GM18870 (cell line): ENCODE measurements around the gene PAK4.

ENCODE experiments used
- ATAC-seq: cut with Tn5 transposase; IDR thresholded peaks from one replicate; pipeline ENCODE4 v1.9.1; 2021; ENCODE audit warnings: moderate library complexity; ENCODE audit not compliant: unreplicated experiment

PAK4 gene

DNA sequence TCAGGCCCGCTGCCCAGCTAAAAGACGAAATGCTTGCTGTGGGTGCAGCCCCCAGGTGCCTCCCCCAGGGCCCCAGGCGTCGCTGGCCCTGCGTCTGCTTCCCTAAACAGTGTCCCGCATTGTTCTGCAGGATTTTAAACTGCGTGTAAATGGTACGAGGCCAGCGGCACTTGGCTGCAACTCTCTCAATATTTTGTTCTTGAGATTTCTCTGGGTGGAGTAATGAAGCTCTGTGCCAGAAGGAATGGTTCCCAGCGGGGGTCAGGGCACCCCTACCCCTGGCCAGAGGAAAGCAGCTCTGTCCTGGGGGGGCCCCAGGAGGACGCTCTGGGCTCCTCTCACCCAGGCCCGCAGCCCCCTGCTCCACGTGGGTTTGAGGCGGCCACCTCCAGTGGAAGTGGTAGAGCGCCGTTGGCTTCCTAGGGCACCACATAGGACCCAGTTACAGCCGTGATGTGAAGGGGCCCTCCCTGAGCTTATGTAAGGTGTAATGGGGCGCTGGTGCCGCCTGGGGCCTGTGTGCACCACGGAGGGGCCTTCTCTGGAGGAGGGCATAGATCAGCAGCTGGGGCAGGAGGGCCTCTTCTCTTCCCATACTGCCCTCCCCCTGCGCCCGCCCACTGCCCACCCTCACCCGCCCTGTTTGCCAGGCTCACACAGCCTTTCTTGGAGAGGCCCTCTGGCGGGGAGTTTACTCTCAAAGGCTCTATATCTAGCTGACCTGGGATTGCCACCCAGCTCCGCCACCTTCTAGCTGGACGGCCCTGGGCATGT lies 19.8 kb downstream of the PAK4 start:
- no peak for ATAC-seq

DNA sequence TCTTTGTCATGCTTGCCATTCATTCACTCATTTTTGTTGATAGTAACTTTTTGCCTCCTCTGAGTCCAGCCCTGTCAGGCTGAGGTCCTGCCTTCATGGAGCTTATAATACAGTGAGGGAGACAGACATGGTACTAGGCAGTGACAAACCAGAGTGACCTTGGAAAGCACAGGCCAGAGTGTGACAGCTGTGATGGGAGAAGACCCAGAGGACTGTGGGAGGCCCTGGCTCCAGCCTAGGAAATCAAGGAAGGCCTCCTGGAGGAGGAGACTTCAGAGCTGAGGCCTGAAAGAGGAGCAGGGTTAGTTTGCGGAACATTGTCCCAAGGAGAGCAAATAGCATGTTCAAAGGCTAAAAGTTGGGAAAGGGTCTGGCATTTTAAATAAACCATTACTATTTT lies 20.5 kb downstream of the PAK4 start:
- ATAC-seq: no peak

DNA sequence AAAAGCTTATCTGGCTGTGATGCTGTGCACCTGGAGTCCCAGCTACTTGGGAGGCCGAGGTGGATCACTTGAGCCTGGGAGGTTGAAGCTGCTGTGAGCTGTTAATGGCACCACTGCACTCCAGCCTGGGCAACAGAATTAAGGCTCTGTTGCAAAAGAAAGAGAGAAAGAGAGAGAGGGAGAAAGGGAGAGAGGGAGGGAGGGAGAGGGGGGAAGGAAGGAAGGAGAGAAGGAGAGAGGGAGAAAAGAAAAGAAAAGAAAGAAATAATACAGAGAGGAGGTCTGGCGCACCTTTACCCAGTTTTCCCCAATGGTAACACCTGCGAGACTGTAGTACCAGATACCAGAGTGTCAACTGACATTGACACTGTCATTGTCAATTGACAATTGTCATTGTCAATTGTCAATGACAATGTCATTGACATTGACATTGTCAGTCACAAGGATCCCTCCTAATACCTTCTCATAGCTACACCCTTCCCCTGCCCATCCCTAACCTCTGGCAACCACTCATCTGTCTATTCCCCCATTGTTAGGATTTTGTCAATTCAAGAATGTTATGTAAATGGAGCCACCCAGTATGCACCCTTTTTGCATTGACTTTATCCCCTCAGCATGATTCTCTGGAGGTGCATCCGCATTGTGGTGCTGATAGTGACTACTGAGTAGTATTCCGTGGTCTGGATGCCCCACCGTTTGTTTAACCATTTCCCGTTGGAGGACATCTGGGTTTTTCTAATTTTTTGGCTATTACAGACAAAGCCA lies 21.3 kb downstream of the PAK4 start:
- no peak for ATAC-seq

DNA sequence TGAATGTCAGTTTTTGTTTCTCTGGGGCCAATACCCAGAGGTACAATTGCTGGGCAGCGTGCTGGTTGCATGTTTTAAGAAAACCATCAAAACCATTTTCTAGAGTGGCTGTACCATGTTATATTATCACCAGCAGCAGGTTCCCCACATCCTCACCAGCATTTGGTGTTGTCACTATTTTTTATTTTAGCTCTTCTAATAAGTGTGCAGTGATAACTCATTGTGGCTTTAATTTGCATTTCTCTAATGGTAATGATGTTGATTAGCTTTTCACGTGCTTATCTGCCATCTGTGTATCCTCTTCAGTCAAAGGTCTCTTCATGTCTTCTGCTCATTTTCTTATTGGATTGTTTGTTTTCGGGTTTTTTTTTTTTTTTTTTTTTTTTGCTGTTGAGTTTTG lies 21.9 kb downstream of the PAK4 start:
- no peak for ATAC-seq

DNA sequence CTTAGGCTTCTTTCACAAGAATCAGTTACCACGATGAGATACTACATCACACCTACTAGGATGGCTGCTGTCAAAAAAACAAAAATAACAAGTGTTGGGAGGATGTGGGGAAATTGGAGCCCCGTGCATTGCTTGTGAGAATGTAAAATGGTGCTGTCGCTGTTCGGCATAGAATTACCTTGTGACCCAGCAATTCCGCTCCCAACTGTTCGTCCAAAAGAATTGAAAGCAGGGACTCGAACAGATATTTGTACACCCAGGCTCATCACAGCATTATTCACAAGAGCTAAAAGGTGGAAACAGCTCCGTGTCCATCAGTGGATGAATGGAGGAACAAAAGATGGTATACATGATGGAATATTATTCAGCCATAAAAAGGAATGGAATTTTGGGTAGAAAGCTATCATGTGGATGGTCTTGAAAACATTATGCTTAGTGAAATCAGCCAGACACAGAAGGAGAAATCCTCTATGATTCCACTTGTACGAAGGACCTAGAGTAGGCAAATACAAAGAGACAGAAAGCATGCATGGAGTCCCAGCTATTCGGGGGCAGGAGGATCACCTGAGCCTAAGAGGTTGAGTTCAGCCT lies 23.4 kb downstream of the PAK4 start:
- ATAC-seq: no peak

DNA sequence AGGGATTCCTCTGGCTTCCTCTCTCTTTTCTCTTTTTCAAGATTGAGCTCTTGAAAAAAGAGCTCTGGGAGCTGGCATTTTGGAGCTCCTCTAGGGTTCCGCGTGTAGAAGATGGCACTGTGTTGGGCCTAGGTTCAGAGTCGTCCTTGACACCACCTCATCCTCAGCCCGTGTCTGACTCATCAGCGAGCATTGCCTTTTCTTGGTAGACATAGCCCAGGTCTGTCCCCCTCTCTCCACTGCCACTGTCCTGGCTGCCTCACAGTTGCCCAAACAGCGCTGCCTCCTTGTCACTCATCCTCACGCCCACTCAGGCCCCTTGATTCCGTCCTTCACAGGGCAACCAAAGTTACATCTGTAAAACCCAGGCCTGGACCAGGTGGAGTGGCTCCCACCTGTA lies 24.6 kb downstream of the PAK4 start:
- no peak for ATAC-seq

DNA sequence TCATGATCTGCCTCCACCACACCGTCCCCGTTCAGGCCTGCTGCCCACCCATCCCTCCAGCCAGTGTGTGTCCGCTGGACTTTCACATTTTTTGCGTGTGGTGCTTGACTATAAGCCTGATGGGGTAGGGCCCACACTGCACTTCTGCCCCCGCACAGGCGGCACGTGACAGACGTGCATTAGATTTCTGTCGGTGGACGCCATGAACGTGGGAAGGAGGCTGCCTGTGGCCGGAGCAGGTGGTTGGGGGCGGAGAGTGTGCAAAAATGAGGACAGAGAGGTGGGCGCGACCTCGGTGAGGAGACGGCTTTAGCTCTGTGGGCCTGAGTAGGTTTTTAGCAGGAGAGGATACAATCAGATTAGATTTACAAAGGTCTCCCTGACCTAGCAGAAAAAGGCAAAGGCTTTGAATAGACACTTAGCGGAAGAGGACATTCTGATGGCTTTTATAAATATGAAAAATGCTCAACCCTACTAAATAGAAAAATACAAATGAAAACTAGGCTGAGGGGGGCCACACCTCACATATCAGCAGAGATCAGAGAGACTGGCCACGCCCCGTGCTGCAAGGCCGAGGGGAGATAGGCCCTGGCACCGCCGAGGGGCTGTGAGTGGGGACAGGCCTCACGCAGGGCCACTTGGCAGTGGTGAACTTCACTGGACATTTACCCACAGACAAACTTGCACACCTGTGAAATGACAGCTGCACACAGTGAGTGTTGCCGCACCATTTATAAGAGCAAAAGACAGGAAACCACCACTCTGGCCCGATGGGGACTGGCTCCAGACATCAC lies 25.4 kb downstream of the PAK4 start:
- no peak for ATAC-seq

DNA sequence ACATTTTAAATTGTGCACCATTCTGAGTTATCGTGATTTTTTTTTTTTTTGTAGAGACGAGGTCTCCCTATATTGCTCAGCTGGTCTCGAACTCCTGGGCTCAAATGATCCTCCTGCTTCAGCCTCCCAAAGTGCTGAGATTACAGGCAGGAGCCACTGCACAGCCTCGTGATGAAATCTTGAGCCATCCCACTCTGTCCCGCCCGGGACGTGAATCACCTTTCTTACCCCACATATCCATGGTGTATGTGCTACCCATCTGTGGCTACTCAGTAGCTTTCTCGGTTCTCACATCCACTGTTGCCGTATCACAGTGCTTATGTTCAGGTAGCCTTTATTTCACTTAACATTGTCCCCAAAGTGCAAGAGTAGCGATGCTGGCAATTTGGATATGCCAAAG lies 26.5 kb downstream of the PAK4 start:
- ATAC-seq: no peak

DNA sequence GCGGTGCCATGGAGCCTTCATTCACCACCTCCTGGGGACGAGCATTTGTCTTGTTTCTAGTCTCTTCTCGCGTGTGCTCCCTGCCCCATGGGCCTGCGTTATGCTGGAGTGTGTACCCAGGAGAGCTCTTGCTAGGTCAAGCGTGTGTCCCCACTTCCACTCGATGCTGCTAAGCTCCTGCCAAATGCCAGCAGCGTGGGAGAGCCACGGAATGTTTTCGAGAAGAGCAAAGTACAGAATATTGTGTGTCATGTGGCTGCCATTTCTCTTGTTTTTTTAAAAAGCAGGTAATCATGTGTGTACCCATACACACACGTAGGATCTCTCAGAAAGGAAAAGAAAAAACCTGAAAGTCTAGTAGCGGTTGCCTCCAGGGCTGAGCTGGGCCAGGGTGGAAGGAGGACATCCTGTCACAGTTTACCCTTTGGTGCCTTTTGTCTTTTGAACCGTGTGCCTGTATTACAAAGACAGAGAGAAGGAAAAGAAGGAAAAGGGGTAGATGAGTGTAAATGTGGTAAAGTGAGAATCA lies 28.6 kb downstream of the PAK4 start:
- no peak for ATAC-seq

DNA sequence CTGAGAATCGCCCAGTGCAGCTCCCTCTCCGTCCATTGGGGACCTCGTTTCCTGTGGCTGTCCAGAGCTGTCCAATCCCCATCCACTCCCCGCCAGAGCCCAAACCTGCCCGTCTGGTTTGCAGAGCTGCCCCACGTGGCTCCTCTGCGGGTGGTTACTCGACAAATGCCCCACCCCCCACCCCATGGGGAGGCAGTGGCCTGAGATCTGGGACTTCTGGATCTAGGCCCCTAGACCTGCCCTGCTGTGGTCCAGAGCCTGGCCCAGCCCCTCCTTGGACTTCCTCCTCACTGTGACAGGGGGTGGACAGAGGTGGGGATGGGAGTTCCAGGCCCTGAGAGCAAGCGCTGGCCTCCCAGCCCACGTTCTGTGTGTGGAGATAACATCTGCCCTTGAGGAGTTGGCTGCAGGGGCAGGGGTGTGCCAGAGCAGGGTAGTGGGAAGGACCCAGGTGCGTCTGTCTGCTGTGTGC lies 29.1 kb downstream of the PAK4 start:
- no peak for ATAC-seq

DNA sequence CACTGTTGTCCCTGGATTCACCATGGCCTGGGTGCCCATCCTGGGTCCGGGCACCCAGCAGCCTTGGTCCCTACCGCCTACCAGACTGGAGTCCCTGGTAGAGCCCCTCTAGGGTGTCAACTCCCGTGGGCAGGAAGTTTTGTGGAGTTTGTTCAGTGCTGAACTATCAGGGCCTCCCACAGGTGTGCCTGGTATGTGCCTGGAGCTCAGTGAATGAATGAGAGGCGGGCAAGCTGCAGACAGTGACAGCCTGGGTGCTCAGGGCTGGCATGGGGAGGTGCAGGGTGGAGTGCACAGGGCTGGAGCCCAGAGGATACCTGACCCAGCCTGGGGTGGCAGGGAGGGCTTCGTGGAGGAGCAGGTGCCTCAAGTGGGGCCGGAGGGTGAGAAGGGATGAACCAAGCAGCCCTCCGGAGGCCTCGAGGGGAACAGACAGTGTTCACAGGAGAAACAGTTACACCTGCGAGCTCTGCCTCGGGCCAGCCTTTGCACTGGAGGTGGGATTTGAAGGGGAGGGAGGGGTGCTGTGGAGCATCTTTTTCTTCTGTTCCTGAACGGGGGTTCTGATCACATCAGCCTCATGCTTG lies 29.6 kb downstream of the PAK4 start:
- ATAC-seq: no peak

DNA sequence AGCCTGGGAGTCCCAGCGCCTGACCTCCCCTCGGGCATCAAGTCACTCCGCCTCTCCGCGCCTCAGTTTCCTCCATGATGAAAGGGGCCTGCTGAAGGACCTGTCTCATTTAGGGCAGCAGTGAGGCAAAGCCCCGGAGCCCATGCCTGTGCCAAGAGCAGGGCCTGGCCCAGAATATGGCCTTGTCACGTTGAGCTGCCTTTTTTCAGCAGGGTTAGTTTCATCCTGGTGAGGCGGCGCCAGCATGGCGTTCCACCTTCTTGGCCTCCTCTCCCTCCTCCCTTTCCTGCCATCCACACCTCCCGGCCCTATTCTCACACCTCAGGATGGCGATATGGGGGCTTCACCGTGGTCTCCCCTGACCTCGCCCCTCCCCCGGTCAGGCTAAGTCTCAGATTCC lies 30.2 kb downstream of the PAK4 start:
- ATAC-seq: no peak

DNA sequence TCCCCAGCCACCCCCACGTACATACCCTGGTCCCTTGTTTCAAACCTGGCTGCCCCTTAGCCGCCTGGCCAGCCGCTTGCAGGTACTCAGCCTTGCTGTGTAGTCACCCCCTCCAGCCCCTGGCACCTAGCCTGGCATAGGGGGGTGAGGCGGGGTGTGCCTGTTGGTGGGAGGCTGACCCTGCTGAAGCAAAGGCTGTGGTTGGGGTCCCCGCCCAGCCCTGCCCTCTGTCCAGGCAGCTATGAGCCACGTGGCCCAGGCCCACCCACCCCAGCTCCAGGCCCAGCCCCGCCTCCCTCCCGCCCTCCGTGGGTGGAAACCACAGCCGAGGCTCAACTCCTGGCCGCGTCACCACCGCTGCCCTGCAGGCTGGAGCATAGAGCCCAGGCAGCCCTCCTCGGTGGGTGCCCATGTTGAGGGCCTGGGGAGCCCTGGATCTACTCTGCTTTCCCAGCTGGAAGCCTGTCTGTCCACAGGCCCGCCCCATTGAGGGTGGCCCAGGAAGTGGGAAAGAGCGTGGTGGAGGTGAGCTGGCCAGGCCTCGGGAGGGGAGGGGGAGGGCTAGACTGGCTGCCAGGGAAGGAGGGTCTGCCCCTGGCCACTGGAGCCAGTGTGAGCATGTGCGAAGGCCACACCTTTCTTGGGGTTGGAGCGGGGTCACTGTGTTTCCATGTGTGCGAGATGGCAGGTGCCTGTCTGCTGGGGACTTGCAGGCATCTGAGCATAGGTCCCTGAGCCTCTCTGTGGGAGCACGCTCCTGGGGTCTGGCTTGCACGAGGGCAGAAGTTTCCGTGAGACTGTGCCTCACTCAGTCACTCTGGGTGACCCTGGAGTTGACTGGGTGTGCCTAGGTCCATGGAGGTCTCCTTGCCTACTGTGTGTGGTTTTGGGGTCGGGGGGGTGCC lies 31.0 kb downstream of the PAK4 start:
- no peak for ATAC-seq

DNA sequence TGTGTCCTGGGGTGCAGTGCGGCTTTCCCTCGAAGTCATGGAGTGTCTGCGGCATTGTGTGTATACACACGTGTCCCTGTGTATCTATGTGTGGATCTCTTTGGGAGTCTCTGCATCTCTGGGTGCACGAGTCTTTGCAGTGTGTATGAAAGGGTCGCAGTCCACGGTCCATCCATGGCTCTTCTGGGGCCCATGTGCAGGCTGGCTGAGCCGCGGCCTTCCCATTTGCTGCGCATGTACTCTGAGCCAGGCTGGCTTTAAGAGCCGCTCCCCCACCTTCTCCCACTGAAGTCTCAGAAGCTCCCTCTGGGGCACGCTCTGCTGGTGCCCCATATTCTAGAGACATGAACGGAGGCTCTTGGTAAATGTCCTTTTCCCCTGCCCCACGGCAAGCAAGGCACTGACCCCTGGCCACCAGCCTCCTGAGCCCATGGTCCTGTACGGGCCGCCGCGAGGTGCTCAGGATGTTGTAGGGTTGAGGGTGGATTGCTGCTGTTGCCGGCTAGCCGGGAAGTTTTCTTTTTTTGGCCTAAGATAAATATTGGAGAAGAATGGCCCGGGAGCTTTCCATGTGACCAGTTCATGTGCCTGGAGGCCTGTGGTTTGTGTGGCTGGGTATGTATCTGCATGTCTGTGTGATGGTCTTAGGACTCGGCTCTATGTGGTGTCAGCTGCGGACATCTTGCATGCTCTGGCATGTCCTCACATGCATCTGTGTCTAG lies 31.9 kb downstream of the PAK4 start:
- no peak for ATAC-seq

DNA sequence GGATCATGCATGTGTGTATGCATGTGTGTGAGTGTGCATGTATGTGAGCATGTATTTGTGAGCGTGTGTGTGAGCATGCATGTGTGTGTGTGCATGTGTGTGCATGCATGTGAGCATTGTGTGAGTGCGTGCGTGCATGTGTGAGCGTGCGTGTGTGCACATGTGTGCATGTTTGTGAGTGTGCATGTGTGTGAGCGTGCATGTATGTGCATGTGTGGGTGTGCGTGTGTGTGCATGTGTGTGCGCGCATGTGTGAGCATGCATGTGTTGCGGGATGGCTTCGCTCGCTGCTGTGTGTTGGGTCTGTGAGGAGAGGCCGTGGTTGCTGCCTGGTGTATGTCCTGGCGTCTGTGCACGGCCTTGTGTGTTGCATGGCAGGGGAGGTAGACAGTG lies 32.4 kb downstream of the PAK4 start:
- ATAC-seq: no peak

DNA sequence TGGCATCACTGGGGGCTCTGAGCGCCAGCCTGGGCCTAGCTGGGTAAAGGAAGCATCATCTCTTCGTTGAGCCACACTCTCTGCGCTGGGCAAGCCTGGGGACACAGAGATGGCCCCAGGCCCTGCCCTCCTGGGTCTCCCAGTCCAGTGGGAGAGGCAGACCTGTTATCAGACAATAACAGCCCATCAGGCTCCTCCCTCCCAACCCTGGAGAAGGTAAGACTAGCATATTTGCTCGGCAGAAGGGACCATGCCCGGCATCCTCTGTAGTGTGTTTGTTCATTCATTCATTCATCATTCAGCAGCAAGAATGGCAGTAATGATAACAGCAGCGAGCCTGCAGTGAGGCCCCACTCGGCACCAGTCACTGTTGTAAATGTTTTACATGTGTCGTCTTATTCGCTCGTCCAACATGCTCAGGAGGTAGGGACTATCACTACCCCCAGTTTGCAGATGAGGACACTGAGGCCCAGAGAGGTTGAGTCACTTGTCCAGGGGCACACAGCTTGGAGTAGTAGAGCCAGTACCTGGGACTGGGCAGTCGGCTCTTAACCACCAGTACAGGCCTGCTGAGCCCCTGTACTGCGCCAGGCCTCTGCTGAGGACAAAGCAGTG lies 33.2 kb downstream of the PAK4 start:
- ATAC-seq: no peak

DNA sequence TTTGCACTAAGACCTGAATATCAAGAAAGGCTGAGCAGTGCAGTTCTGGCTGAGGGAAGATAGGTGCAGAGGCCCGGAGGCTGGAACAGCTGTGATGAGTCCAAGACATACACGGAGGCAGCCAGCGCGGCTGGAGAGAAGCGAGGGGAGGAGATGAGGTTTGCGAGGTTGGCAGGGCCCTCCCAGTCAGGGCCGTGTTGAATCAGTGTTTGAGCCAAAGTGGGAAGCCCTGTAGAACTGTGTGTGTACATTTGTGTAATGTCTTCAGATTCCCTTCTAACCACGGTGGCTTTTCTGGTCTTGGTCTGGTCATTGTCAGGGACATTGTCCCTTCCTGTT lies 34.9 kb downstream of the PAK4 start:
- ATAC-seq: no peak

DNA sequence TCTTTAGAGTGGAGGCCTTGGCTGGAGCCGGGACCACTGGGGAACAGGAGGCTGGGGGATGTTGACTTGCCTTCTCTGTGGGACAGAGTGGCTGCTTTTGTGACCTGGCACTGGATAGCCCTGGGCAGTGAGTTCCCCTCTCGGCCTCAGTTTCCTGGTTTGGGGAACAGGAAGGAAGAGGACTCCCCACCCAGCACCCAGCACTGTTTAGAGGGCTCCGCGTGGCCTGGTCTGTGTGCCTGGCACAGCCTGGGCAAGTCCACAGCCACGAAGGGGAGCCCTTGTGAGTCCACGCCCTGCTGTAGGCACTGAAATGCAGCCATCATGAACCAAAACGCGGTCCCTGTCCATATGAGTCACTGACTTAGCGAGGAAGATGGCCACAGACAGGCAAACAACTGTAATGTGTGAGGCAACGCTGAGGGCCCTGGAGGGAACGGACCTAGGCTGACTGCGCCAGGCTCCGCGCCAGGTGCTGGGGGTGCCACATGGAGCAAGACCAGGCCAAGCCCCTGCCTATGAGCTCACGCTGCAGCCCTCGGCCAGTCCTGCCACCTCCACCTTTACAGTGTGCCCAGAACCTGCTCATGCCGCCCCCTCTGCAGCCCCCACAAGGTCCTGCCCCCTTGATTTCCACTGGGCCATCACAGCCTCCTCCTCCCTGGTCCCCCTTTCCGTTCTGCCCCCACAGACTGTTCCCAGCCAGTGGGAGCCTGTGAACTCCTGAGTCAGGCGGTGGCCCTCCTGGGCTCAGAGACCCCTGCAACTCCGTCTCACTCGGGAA lies 35.5 kb downstream of the PAK4 start:
- no peak for ATAC-seq
